GM13977 (cell line): ENCODE results near the gene CEP20.
"Not testable (repeated sequence)": the region's sequence is repeated elsewhere in the genome, so short reads cannot be mapped to it uniquely, and the experiment has no call there.

Experiments used
- DNase-seq: peaks from one replicate; pipeline ENCODE4 v3.0.0; 2012; ENCODE audit warnings: low spot score
- in situ Hi-C: fragments of 300-500 bp; cut with MboI; formaldehyde crosslinking; loops from one replicate; pipeline ENCODE4 v1.12.0; 2022; ENCODE audit warnings: low sequenced_read_pairs, low pct_unique_long_range_greater_than_20kb, mixed read lengths, inconsistent platforms; ENCODE audit not compliant: unreplicated experiment
- TF ChIP-seq, protein P1 (sequence below): IDR thresholded peaks from 2 replicates; pipeline ENCODE4 v1.5.1; 2012; ENCODE audit warnings: mild to moderate bottlenecking, control low read depth; ENCODE audit not compliant: insufficient read depth; ENCODE audit errors: extremely low read depth, missing control alignments

The CEP20 gene

DNA sequence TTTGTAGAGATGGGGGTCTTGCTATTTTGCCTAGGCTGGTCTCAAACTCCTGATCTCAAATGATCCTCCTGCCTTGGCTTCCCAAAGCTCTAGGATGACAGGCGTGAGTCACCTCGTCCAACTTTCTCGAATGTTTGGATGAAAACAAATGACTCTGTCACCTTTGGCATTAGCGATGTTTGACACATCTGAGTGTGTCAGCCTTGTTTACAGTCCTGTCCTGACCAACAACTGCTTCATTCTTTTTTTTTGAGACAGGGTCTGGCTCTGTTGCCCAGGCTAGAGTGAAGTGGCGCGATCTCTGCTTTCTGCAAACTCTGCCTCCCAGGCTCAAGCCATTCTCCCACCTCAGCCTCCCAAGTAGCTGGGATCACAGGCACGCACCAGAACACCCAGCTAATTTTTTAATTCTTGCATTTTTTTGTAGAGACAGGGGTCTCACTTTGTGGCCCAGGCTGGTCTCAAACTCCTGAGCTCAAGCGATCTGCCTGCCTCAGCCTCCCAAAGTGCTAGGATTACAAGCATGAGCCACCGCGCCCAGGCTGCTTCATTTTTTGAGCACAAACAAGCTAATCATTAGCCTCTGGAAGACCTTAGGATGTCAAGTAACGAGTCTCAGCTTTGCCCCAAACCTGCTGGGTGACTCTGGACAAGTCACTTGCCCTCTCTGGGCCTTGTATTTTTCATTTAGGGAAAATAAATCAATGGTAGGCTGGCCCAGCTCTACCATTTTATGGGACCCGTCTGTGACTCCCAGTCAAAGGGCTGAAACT is 39.0 kb downstream of the CEP20 start:
- in situ Hi-C loops = no loop called here
- TF ChIP-seq, protein P1, sequence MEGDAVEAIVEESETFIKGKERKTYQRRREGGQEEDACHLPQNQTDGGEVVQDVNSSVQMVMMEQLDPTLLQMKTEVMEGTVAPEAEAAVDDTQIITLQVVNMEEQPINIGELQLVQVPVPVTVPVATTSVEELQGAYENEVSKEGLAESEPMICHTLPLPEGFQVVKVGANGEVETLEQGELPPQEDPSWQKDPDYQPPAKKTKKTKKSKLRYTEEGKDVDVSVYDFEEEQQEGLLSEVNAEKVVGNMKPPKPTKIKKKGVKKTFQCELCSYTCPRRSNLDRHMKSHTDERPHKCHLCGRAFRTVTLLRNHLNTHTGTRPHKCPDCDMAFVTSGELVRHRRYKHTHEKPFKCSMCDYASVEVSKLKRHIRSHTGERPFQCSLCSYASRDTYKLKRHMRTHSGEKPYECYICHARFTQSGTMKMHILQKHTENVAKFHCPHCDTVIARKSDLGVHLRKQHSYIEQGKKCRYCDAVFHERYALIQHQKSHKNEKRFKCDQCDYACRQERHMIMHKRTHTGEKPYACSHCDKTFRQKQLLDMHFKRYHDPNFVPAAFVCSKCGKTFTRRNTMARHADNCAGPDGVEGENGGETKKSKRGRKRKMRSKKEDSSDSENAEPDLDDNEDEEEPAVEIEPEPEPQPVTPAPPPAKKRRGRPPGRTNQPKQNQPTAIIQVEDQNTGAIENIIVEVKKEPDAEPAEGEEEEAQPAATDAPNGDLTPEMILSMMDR = no peak
- no peak for DNase-seq

DNA sequence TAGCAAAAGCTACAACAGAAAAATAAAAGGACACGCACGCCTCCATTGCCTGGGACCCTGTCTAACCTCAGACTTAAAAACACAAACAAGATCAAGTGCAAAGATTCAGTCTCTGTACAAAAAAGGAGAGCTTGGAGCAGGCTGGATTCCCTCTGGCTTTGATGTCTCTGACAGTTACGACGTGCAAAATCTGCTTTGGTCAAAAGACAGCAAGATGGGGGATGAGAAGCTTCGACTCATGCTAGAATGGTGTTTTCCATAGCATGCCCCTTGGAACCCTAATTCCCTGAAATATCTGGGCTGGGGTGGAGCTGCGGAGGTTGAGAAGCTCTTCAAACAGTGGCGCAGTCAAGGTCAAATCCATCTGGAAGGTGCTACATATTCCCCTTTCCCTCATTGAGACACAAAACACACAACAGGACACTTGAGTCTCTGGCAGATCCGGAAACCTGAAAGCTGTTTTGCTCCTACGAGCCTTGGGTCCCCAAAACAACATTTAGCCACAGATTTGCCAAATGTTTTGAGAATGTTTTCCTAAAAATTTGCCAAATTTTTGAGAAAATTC is 40.7 kb downstream of the CEP20 start:
- no peak for DNase-seq
- in situ Hi-C loops = no loop called here
- TF ChIP-seq, protein P1 = no peak

DNA sequence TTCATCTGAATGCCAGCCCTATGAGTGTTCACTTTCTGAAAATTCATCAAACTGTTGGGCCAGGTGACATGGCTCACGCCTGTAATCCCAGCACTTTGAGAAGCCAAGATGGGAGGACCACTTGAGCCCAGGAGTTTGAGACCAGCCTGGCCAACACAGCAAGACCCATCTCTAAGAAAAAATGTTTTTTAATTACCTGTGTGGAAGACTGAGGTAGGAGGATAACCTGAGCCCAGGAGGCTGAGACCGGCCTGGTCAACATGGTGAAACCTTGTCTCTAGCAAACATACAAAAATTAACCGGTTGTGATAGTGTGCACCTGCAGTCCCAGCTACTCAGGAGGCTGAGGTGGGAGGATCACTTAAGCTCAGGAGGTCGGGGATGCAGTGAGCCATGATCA is 41.9 kb downstream of the CEP20 start:
- DNase-seq = no peak
- in situ Hi-C loops = no loop called here

DNA sequence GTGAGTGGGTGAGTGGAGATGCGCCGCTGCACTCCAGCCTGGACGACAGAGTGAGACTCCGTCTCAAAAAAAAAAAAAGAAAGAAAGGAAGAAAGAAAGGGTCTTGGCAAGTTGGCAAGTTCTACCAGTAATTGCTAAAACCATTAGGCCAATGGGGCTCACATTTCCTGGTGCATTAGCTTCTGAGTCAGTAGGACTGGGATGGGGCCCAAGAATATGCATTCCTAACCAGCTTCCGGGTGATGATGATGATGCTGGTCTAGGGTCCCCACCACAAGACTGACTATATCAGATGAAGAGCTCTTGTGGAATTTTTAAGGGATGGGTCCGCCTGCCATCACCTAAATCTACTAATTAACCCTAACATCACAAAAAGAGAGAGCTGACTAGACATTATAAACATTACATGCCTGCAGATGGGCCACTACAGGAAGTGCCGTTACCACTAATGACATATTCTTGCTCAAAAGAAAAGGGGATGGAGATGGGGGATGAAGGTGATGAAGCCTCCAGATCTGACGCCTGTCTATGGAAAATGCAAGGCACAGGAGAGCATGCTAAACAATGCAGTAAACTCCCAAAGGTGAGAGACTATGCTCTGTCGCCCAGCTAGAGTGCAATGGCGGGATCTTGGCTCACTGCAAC is 44.6 kb downstream of the CEP20 start:
- in situ Hi-C loops = no loop called here
- TF ChIP-seq, protein P1 = no peak
- DNase-seq = no peak

More for the DNA sequence above, 41.9 kb downstream of the CEP20 start:
- TF ChIP-seq, protein P1 = no peak

DNA sequence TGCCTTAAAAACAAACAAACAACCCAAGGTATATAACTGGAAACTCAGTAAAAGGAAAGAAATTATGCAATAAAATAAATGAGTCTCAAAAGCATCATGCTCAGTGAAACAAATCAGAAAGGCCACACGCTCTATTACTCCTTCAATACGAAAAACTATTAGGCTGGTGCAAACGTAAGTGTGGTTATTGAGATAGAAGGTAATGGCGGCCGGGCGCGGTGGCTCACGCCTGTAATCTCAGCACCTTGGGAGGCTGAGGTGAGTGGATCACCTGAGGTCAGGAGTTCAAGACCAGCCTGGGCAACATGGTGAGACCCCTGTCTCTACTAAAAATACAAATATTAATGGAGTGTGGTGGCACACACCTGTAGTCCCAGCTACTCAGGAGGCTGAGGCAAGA is 49.2 kb downstream of the CEP20 start:
- in situ Hi-C loops, DNase-seq: not testable (repeated sequence)

DNA sequence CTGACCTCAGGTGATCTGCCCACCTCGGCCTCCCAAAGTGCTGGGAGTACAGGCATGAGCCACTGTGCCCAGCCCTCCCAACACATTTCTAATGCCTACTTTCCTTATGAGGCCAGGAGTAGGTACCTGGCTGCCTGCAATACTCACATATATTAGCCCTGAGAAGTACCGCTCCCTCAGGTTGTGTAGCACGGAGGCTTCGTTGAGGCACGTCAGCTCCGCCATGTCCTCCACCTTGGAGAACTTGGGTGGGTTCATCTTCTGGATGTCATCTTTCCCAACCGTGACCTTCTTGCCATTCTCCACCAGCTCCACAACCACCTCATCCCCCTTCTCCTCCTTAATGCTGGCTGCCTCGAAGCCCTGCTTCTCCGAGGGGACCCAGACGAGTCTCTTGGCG is 50.6 kb downstream of the CEP20 start:
- DNase-seq = no peak
- TF ChIP-seq, protein P1 = no peak
- in situ Hi-C loops = no loop called here
